GM19043 (cell line): Measurements from ENCODE around the gene ZNF181.
A peak's percentile ranks its signal among the peaks of the same experiment; 100 is the strongest.

Experiments
- ATAC-seq: cut with Tn5 transposase; IDR thresholded peaks from one replicate; pipeline ENCODE4 v1.9.1; 2021; ENCODE audit warnings: low read depth; ENCODE audit not compliant: unreplicated experiment

The ZNF181 gene

DNA sequence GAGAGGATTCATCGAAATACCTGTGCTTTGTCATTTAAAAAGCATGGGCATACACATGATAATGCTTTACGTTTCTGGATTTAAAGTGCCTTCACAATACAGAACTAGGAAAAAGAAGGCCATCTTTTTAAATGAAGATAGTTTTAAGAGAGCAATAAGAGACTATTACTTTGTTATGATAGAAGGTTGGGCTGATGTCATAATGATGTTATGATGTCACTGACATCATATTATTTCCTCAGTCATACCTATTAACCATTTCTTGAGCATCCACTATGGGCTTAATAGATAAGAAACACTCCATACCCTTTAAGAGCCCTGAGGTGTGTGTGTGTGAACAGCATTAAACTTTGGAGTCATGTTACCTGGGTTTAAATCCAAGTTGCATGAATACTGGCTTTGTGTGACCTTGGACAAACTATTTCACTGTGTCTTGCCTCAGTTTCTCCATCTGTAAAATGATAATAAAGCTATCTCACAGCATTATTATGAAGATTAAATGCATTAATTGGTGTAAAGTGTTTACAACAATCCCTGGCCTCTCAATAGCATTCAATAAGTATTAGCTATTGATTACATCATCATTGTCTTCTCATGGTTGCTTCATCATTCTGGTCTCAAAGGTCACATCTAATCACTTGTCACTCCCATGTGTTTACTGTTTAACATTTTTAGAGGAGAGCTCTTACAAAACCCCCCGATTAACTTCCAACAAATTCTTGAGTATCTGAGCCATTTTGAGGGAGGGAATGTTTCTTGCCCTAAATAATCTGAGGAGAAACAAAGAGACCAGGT, 11.1 kb downstream of the ZNF181 start:
- ATAC-seq, result no peak

DNA sequence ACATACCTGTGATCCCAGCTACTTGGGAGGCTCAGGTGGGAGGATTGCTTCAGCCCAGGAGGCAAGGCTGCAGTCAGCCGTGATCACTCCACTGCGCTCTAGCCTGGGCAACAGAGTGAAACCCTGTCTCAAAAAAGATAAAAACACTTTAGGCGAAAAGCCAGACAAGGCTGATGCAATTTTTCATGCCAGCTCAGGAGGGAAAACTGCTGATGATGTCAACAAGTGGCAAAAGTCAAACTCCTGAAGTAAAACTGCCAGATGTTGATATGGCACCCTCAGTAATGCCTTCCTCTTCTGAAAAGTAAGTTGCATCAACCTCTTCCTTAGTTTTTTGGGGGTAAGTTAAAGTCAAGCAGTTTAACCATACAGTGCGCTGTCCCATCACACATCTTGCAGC, 23.4 kb downstream of the ZNF181 start:
- ATAC-seq, result no peak

DNA sequence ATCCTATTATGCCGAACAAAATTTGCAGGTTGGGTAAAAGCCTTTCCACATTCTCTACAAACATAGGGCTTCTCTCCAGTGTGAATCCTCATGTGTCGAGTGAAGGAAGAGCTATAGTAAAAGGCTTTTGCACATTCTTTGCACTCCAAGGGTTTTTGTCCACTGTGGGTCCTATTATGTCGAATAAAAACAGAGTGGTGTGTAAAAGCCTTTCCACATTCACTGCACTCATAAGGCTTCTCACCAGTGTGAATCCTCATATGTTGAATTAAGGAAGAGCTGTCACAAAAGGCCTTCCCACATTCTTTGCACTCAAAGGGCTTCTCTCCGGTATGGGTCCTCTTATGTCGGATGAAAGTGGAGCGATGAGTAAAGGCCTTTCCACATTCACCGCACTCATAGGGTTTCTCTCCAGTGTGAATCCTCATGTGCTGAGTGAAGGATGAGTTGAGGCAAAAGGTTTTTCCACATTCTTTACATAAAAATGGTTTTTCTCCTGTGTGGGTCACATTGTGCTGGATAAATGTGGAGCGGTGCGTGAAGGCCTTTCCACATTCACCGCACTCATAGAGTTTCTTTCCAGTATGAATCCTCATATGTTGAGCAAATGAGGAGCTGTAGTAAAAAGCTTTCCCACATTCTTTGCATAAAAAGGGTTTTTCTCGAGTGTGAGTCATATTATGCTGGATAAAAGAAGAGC, 25.3 kb downstream of the ZNF181 start:
- ATAC-seq, result no peak

DNA sequence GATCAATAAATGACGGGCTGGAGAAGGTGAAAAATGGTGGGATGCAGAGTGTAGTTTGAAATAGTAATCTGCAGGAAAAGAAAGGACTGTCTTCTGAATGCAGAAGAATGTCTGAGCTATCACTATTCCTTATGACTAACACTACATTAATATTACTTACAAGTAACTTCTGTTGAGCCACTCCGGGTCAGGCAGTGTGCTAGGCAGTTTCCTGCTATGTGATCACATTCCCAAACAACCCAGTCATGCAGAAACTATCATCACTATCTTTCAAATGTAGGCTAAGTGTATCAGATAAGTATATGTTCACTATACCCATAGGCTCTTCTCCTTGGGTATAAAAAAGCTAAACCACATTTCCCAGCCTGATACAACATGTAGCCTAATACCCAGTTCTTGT, 32.3 kb downstream of the ZNF181 start:
- ATAC-seq, result no peak

DNA sequence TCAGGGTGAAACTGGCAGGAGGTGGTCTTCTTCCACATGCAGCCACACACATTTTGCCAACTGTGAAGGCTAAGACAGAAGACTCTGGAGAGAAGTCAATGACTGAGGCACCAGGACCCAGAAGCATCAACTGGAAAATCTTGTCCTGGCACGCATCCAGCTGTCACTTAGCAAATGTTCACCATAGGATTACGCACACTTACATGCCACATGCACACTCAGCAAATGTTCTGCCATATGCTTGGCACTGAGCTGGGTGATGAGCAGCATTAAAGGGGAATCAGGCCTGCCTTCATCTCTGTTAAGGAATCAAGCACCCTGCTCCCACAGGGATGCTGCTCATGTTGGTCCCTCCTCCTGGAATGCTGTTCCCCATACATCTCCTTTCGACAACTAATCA, 33.9 kb downstream of the ZNF181 start:
- no peak for ATAC-seq

DNA sequence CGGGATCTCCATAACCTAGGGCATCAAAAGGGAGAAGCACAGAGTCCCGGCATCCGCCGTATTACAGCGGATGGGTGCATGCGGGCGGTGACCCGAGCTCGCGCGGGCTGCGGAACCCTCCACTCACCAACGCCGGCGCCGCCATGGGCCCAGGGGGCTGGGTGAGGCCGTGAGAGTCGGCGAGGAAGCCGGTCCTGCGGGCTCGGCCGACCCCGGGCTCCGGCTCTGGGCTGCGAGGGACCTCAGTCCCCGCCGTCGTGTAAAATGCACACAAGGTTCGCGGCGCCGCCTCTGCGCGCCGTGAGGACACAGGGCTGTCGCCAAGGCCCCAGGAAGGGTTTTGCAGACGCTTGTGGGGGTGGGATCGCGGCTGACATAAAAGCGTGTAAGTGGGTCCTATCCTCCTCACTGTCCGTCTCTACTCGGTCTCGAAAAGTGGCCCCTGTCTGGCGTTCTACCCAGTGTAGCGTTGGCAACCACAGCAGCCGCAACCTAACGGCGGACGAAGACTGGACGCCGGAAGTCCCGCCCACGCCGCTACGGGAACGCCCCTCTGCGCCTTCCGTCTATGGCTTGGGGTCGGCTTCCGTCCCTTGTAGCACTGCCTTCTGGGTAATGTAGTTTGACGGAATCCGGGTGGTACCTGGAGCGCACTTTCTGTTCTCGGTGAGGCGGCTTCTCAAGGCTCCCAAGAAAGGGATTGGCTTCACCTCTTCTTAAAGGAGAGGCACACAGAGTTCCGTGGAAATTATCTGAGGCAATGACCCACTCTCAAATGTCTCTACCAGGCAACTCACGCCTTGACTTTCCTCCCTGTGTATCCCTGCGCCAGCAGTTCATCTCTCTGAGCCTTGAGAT, 38.9 kb downstream of the ZNF181 start, which contains the start of gene ZNF599:
TSS of gene ZNF599 (minus strand) at position 519 of the 858 bp plus-strand sequence. CDS start at position 145, 374 bp downstream.
- peak; percentile 97 for ATAC-seq

DNA sequence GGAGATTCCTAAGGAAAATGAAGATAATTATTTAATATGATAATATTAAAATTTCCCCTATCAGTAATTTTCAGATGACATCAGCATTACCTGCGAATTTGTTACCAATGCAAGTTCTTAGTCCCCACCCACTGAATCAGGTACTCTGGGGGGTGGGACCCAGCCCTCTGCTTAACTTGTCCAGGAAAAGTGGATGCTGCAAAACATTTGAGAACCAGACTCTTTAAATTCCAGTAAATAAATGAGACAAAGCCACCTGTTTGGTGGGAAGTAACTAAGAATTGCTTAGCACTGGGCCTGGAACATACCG, 39.5 kb downstream of the ZNF181 start:
- ATAC-seq, result no peak

DNA sequence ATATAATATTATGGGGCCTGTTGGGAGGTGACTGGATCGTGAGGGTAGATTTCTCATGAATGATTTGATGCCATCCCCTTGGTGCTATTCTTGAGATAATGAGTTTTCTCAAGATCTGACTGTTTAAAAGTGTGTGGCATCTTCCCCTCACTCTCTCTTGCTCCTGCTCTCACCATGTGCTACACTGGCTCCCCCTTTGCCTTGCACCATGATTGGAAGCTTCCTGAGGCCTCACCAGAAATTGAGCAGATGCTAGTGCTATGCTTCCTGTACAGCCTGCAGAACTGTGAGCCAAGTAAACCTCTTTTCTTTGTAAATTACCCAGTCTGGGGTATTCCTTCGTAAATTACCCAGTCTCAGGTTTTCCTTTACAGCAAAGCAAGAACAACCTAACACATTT, 40.8 kb downstream of the ZNF181 start:
- ATAC-seq, result no peak

DNA sequence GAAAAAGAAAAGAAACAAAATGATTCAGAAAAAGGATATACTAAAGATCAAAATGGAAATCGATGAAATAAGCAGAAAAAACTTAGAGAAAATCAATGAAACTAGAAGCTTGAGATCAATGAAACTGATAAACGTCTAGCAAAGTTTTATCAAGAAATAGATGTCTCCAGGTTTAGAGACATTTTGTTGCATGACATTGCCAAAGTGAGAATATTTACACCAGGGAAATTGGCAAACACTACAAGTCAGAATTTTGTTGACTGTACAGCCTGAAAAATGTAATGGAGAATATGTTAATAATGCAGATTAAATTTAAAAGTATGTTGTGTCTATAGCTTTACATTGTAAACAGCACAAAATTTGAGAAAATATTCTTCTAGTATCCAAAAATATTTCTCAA, 44.3 kb downstream of the ZNF181 start:
- ATAC-seq, result no peak

DNA sequence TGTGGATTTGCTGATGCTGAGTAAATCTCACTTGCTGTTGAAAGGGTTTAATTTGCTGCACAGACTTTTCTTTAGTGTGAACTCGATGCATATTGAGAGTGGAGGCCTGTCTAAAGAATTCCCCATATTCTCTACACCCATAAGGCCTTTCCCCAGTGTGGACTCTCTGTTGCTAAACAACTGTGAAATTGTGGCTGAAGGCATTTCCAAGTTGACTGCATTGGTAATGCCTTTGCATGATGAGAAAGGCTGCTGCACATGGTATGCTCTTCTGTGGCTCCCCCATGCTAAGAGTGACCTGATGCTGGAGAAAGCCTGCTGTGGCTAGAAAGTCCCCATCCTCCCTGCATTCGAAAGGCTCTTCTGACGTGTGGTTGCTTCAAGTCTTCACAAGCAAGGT, 45.6 kb downstream of the ZNF181 start:
- ATAC-seq, result no peak

DNA sequence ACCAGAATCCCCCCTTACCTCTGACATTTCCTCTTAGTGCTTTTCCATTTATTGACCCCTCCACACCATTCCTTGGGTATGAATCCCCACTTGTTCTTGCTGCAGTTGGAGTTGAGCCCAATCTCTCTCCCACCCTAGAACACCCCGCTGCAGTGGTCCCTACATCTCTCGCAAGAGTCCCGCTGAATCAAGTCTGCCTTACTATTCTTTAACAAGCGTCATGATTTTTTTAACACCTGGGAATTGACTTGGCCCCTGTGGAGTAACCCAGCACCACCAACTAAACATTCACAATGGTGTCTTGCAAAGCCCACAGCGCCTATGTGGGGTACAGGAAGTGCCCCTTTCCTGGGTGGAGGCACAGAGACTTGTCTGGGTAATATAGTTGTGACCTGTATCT, 52.2 kb downstream of the ZNF181 start:
- no peak for ATAC-seq

DNA sequence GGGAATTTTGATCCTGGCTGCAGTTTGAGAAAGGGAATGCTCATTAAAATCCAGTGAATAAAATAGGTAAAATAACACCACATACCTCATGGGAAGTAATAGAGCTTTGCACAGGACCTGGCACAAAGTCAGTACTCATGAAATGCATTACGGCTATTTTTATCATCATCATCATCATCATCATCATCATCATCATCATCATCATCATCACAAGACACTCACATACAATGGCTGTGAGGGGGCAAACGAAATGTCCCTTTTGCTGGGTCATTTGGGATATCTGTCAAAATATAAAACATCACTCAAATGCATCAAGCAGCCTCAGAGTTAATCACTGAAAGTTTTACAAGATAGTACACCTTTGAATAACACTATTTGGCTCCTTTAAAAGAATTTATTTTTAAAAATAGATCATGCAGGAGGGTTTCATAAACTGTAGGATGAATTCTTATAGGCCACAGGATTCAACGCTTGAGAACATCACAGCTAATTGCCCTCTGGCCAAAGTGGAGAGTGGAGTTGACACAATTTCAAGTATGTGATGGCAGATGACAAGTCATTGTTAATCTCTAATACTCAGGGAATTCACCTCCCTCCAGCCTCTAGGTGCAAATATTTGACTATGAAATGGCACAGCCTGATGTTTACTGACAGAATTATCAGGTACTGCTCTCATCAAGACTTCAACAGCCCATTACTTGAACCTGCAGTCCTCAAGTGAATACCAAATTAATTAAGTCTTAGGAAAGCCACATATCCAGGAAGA, 53.2 kb downstream of the ZNF181 start:
- ATAC-seq, result no peak

DNA sequence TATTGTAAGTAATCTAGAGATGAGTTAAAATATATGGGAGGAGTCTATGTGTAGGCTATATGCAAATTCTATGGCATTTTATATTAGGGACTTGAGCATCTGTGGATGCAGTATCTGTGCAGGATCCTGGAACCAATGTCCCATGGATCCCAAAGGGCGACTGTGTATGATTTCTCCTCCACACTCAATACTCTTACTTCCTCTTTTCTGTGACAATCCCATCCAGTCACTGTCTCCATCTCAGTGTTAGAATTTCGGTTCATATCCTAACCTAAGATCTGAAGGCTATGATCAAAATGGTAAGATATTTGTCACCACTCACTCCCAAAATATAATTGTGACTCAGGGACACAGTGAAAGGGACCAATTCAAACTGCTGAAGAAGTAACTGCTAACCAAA, 54.0 kb downstream of the ZNF181 start:
- no peak for ATAC-seq

DNA sequence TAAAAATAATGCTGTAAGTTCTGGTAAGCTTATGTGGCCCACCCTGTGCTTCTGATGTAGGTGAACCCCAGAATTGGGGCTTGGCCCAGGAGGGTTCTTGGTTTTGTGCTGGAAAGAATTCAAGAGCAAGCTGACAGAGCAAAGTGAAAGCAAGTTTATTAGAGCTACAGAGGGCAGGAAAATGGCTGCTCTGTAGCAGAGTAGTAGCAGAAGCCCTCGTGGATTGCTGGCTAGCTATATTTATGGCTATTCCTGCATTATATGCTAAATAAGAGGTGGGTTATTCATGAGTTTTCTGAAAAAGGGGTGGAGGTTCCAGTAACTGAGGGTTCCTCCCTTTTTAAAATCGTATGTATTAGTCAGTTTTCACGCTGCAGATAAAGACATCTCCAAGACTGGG, 59.5 kb downstream of the ZNF181 start:
- no peak for ATAC-seq

DNA sequence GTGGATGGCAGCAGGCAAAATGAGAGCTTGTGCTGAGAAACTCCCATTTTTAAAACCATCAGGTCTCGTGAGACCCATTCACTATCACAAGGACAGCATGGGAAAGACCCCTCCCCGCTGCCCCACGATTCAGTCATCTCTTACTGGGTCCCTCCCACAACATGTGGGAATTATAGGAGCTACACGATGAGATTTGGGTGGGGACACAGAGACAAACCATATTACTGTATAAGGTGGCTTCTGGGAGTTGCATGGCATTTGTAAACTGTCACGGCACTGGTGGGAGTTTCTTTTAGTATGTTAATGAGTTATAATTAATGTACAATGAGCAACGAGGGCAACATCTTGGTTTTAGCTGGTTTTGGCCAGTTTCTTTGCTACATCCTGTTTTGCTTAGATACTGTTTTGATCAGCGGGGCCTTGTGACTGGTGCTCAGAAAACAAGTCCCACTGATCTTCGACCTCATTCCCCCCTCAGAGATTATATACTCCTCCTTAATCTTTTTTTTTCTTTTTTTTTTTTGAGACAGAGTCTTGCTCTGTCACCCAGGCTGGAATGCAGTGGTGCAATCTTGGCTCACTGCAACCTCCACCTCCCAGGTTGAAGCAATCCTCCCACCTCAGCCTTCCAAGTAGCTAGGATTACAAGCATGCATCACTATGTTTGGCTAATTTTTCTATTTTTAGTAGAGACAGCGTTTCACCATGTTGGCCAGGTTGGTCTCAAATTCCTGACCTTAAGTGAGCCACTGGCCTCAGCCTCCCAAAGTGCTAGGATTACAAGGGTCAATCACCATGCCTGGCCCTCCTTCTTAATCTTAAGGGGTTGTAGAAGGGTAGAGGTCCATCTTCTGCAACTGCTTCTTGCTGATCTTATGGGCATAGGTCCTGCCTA, 60.3 kb downstream of the ZNF181 start:
- no peak for ATAC-seq
